Osteocyte (in vitro differentiated cells): Measurements from ENCODE around the gene TMC5. TPM values are rescaled to one million over a fixed set of nuclear protein-coding genes. Genes with fewer than 3 reads are reported as not detected.
"Not testable (repeated sequence)": the region's sequence is repeated elsewhere in the genome, so short reads cannot be mapped to it uniquely, and the experiment has no call there.

Source experiments
- DNase-seq: peaks from one replicate; pipeline ENCODE4 v3.0.0; 2021; ENCODE audit warnings: mixed read lengths; ENCODE audit not compliant: unreplicated experiment; ENCODE audit errors: extremely low spot score
- H3K27ac Mint-ChIP-seq: one replicate; pipeline ENCODE4 v1.8.0; 2021; ENCODE audit warnings: mild to moderate bottlenecking, mixed read lengths; ENCODE audit not compliant: unreplicated experiment
- H3K27me3 Mint-ChIP-seq: one replicate; pipeline ENCODE4 v1.8.0; 2021; ENCODE audit warnings: mixed read lengths; ENCODE audit not compliant: unreplicated experiment
- H3K36me3 Mint-ChIP-seq: one replicate; pipeline ENCODE4 v1.8.0; 2021; ENCODE audit warnings: mixed read lengths; ENCODE audit not compliant: unreplicated experiment
- H3K4me1 Mint-ChIP-seq: one replicate; pipeline ENCODE4 v1.8.0; 2021; ENCODE audit warnings: mixed read lengths; ENCODE audit not compliant: unreplicated experiment
- H3K4me3 Mint-ChIP-seq: one replicate; pipeline ENCODE4 v1.8.0; 2021; ENCODE audit warnings: mild to moderate bottlenecking, moderate library complexity, mixed read lengths; ENCODE audit not compliant: unreplicated experiment
- H3K9me3 Mint-ChIP-seq: one replicate; pipeline ENCODE4 v1.8.0; 2021; ENCODE audit warnings: mixed read lengths; ENCODE audit not compliant: unreplicated experiment
- CTCF ChIP-seq: fragments of 200-600 bp; sonication (generic); IDR thresholded peaks from 2 replicates; pipeline ENCODE4 v1.5.0; 2021; ENCODE audit warnings: antibody characterized with exemption, mild to moderate bottlenecking, moderate library complexity
- total RNA-seq: library from RNA; stranded (reverse); gene quantifications from 2 replicates; pipeline ENCODE4 v1.2.1, GENCODE V29; 2021

Gene TMC5
- total RNA-seq, 1 donor from 2014 or later, result not detected

- H3K4me3 Mint-ChIP-seq, result no peak overlapping the region
- H3K27me3 Mint-ChIP-seq, result peaks cover 3% of the 10 kb centered on the region
- no peaks in the 10 kb centered on the region for H3K4me1 Mint-ChIP-seq
- TF ChIP-seq CTCF, result no peak
- H3K27ac Mint-ChIP-seq, result no peak overlapping the region
- H3K9me3 Mint-ChIP-seq, result no peaks in the 10 kb centered on the region
- no peak for DNase-seq
- no peaks in the 10 kb centered on the region for H3K36me3 Mint-ChIP-seq
These were observed 33.0 kb upstream of the TMC5 start for GRCh38 chr16:19384656-19385055.

DNA sequence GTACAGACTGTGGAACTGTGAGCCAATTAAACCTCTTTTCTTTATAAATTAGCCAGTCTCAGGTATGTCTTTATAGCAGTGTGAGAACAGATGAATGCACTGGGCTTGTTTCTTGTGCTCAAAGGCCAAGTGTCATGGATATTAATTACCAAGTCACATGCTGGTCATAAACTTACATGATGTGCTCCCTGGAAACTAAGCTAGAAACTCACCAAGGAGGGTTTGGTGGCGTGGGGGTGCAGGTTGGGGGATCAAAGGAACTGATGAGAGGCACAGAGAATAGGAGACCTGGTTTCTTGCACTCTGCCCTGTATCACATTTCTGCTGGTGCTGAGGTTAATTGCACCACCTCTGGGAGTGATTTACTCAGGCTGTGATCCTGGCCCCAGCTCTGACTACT is 31.2 kb upstream of the TMC5 start:
- peaks cover 3% of the 10 kb centered on the region for H3K27me3 Mint-ChIP-seq
- DNase-seq, result no peak
- no peak overlapping the region for H3K4me3 Mint-ChIP-seq
- no peaks in the 10 kb centered on the region for H3K9me3 Mint-ChIP-seq
- H3K27ac Mint-ChIP-seq, result no peak overlapping the region
- TF ChIP-seq CTCF, result no peak
- no peaks in the 10 kb centered on the region for H3K4me1 Mint-ChIP-seq
- no peaks in the 10 kb centered on the region for H3K36me3 Mint-ChIP-seq

GRCh38 chr16:19389246-19389645 is 28.4 kb upstream of the TMC5 start:
- no peaks in the 10 kb centered on the region for H3K4me1 Mint-ChIP-seq
- H3K9me3 Mint-ChIP-seq, result no peaks in the 10 kb centered on the region
- DNase-seq, result no peak
- no peak overlapping the region for H3K27ac Mint-ChIP-seq
- peaks cover 3% of the 10 kb centered on the region for H3K27me3 Mint-ChIP-seq
- H3K4me3 Mint-ChIP-seq, result no peak overlapping the region
- H3K36me3 Mint-ChIP-seq, result no peaks in the 10 kb centered on the region
- TF ChIP-seq CTCF, result peak; percentile 23

DNA sequence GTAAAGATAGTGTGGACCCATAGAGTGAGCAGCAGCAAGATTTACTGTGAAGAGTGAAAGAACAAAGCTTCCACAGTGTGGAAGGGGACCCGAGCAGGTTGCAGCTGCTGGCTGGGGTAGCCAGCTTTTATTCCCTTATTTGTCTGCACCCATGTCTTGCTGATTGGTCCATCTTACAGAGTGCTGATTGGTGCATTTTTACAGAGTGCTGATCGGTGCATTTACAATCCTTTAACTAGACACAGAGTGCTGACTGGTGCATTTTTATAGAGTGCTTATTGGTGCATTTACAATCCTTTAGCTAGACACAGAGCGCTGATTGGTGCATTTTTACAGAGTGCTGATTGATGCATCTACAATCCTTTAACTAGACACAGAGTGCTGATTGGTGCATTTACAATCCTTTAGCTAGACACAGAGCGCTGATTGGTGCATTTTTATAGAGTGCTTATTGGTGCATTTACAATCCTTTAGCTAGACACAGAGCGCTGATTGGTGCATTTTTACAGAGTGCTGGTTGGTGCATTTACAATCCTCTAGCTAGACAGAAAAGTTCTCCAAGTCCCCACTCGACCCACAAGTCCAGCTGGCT is 26.4 kb upstream of the TMC5 start:
- H3K4me3 Mint-ChIP-seq, H3K36me3 Mint-ChIP-seq, H3K9me3 Mint-ChIP-seq, H3K27ac Mint-ChIP-seq, DNase-seq, H3K4me1 Mint-ChIP-seq, H3K27me3 Mint-ChIP-seq: not testable (repeated sequence)

DNA sequence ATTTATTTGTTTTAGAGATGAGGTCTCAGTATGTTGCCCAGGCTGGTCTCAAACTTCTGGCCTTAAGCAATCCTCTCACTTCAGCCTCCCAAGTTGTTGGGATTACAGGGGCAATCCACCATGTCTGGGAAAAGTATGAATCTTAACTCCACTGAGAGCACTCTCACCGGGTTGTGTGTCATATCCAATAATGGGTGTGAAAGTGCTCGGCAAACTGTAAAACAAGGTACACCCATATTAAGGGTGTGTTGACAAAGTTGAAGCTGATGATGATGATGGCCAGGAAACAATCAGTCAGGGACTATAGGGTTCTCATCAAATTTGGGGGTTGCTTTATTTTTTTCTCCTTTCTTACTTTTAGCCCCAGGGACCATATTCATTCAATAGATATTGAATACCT is 25.3 kb upstream of the TMC5 start:
- H3K27me3 Mint-ChIP-seq, result no peaks in the 10 kb centered on the region
- no peak for DNase-seq
- no peak overlapping the region for H3K27ac Mint-ChIP-seq
- H3K9me3 Mint-ChIP-seq, result no peaks in the 10 kb centered on the region
- TF ChIP-seq CTCF, result no peak
- no peaks in the 10 kb centered on the region for H3K4me1 Mint-ChIP-seq
- H3K36me3 Mint-ChIP-seq, result no peaks in the 10 kb centered on the region
- no peak overlapping the region for H3K4me3 Mint-ChIP-seq
